GM23248 (cell line): Measurements from ENCODE around the gene ARFIP1. TPM values are rescaled to one million over a fixed set of nuclear protein-coding genes. Genes with fewer than 3 reads are reported as not detected.

Experiments used
- DNase-seq: peaks from one replicate; pipeline ENCODE4 v3.0.0-alpha.2; 2015
- H2AFZ ChIP-seq: fragments of 200-600 bp; sonication (generic); 2 replicates; pipeline ENCODE4 v1.6.1; 2016; ENCODE audit warnings: antibody characterized with exemption
- H3F3A ChIP-seq: fragments of 200-600 bp; sonication (generic); 2 replicates; pipeline ENCODE4 v1.6.1; 2016; ENCODE audit warnings: mild to moderate bottlenecking, antibody characterized with exemption, mixed run types; ENCODE audit not compliant: insufficient read depth
- H3K27ac ChIP-seq: fragments of 200-600 bp; sonication (generic); 2 replicates; pipeline ENCODE4 v1.5.1; 2016; ENCODE audit warnings: mild to moderate bottlenecking
- H3K27me3 ChIP-seq: fragments of 200-600 bp; sonication (generic); replicated peaks from 2 replicates; pipeline ENCODE4 v1.6.1; 2016; ENCODE audit warnings: mild to moderate bottlenecking; ENCODE audit not compliant: insufficient read depth
- H3K36me3 ChIP-seq: fragments of 200-600 bp; sonication (generic); 2 replicates; pipeline ENCODE4 v1.6.1; 2016; ENCODE audit warnings: low read depth, mild to moderate bottlenecking
- H3K4me1 ChIP-seq: fragments of 200-600 bp; sonication (generic); 2 replicates; pipeline ENCODE4 v1.6.1; 2016; ENCODE audit warnings: mild to moderate bottlenecking; ENCODE audit not compliant: insufficient read depth
- H3K4me2 ChIP-seq: fragments of 200-600 bp; sonication (generic); one replicate; pipeline ENCODE4 v1.6.1; 2016; ENCODE audit warnings: mild to moderate bottlenecking; ENCODE audit not compliant: unreplicated experiment
- H3K4me3 ChIP-seq: fragments of 200-600 bp; sonication (generic); 2 replicates; pipeline ENCODE4 v1.5.1; 2016; ENCODE audit warnings: mild to moderate bottlenecking
- H3K79me2 ChIP-seq: fragments of 200-600 bp; sonication (generic); 2 replicates; pipeline ENCODE4 v1.6.1; 2016; ENCODE audit warnings: mild to moderate bottlenecking; ENCODE audit not compliant: insufficient read depth
- H3K9ac ChIP-seq: fragments of 200-600 bp; sonication (generic); 2 replicates; pipeline ENCODE4 v1.6.1; 2016; ENCODE audit warnings: mild to moderate bottlenecking
- H3K9me2 ChIP-seq: fragments of 200-600 bp; sonication (generic); 2 replicates; pipeline ENCODE4 v1.6.1; 2016; ENCODE audit warnings: mixed run types, mild to moderate bottlenecking, moderate library complexity; ENCODE audit not compliant: insufficient read depth
- H3K9me3 ChIP-seq: fragments of 200-600 bp; sonication (generic); one replicate; pipeline ENCODE4 v1.6.1; 2017; ENCODE audit warnings: low read depth
- H4K20me1 ChIP-seq: fragments of 200-600 bp; sonication (generic); 2 replicates; pipeline ENCODE4 v1.6.0; 2016; ENCODE audit not compliant: insufficient read depth
- EZH2 ChIP-seq: fragments of 200-600 bp; sonication (generic); IDR thresholded peaks from 2 replicates; pipeline ENCODE4 v1.6.1; 2018; ENCODE audit warnings: antibody characterized with exemption, mild to moderate bottlenecking; ENCODE audit not compliant: insufficient read depth, poor library complexity, severe bottlenecking
- EZH2phosphoT487 ChIP-seq: fragments of 200-600 bp; sonication (generic); IDR thresholded peaks from 2 replicates; pipeline ENCODE4 v1.6.1; 2018; ENCODE audit warnings: antibody characterized with exemption, moderate library complexity, mild to moderate bottlenecking, low read depth; ENCODE audit not compliant: insufficient read depth
- WGBS, 2 experiments: methylation state at CpG; one replicate each; pipeline ENCODE4 v1.1.6; 2015 to 2017; ENCODE audit warnings: low lambda C conversion rate in 2 of 2, low coverage in 1 of 2; ENCODE audit errors: missing lambda C conversion rate in 2 of 2; 5-methylcytosine and 5-hydroxymethylcytosine counted together
- in situ Hi-C: fragments of 300-500 bp; cut with MboI; formaldehyde crosslinking; loops from 2 replicates; pipeline ENCODE4 v1.15.0; 2020
- polyA plus RNA-seq: library from polyadenylated mRNA; unstranded; fragments of >200 nt; fragmentation: Nextera tagmentation; extraction: Ambion mirVana; gene quantifications from 2 replicates; pipeline ENCODE4 v1.2.1, GENCODE V29; 2016
- total RNA-seq: library from RNA; depleted of rRNA; stranded (reverse); fragments of >200 nt; shearing (Covaris generic); gene quantifications from 2 replicates; pipeline ENCODE4 v1.2.3, GENCODE V29; 2014

Gene ARFIP1
- total and polyA plus RNA-seq, 2 experiments from 2014 or later, result 40.7 to 61.4 TPM

GRCh38 chr4:152773953-152774352 is 5.8 kb upstream of the ARFIP1 start:
- Histone ChIP-seq H3F3A (no peaks in the 10 kb centered on the region), H3K9me2 (no peaks in the 10 kb centered on the region), H3K4me1 (no peaks in the 10 kb centered on the region), H3K4me3 (no peak overlapping the region), H3K79me2 (no peaks in the 10 kb centered on the region), H3K4me2 (no peak overlapping the region), H3K27me3 (no peaks in the 10 kb centered on the region), H3K9me3 (no peaks in the 10 kb centered on the region), H3K36me3 (no peaks in the 10 kb centered on the region), H3K9ac (no peak overlapping the region), H2AFZ (no peak overlapping the region), H3K27ac (no peak overlapping the region), H4K20me1 (no peaks in the 10 kb centered on the region)
- TF ChIP-seq EZH2phosphoT487 (no peak), EZH2 (no peak)
- DNase-seq, result no peak
- in situ Hi-C loops, result no loop called here
- 36 to 41% methylated on average over 1 of the region's 1 CpG for WGBS, 2 experiments

DNA sequence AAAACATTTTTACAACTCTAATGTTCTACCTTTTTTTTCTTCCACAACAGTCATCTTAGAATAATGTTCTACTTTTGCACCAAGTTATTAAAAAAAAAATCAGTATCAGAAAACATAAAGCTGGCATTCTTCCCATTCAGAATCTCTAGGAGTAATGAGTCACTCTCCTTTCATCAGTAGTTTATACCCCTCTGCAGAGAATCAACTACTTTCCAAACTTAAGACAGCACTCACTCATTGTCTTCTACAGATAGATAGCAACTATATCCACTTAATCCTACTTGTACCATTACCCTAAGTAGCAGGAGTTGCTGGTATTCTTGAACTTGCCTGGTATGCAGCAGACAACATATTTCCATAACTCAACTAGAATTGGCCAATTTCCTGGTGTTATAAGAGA is 3.4 kb upstream of the ARFIP1 start:
- in situ Hi-C loops, result no loop called here
- H3K79me2 ChIP-seq, result peaks cover 10% of the 10 kb centered on the region
- DNase-seq, result no peak
- H3K36me3 ChIP-seq, result no peaks in the 10 kb centered on the region
- H3K4me3 ChIP-seq, result no peak overlapping the region
- no peaks in the 10 kb centered on the region for H3K27me3 ChIP-seq
- H3K9me3 ChIP-seq, result no peaks in the 10 kb centered on the region
- no peak overlapping the region for H3K27ac ChIP-seq
- no peak overlapping the region for H2AFZ ChIP-seq
- TF ChIP-seq EZH2 (no peak), EZH2phosphoT487 (no peak)
- H3K9ac ChIP-seq, result no peak overlapping the region
- H3K4me2 ChIP-seq, result no peak overlapping the region
- peaks cover 6% of the 10 kb centered on the region; the same call in 1 of the 2 replicates for H3K4me1 ChIP-seq
- H3F3A ChIP-seq, result peaks cover 10% of the 10 kb centered on the region; the same call in 1 of the 2 replicates
- no peaks in the 10 kb centered on the region for H3K9me2 ChIP-seq
- H4K20me1 ChIP-seq, result no peaks in the 10 kb centered on the region

- TF ChIP-seq EZH2, result no peak
- no peak for TF ChIP-seq EZH2phosphoT487
- Histone ChIP-seq H3K4me2 (no peak overlapping the region), H2AFZ (no peak overlapping the region), H4K20me1 (no peaks in the 10 kb centered on the region), H3F3A (peaks cover 14% of the 10 kb centered on the region), H3K9ac (no peak overlapping the region), H3K9me2 (no peaks in the 10 kb centered on the region), H3K79me2 (peaks cover 21% of the 10 kb centered on the region), H3K4me3 (no peak overlapping the region), H3K27ac (no peak overlapping the region), H3K36me3 (no peaks in the 10 kb centered on the region), H3K9me3 (no peaks in the 10 kb centered on the region), H3K27me3 (no peaks in the 10 kb centered on the region), H3K4me1 (peaks cover 17% of the 10 kb centered on the region)
- DNase-seq, result no peak
- 100% methylated on average over 1 of the region's 1 CpG for WGBS, 2 experiments
- in situ Hi-C loops, result no loop called here
Observed at GRCh38 chr4:152777488-152777887, 2.3 kb upstream of the ARFIP1 start.

DNA sequence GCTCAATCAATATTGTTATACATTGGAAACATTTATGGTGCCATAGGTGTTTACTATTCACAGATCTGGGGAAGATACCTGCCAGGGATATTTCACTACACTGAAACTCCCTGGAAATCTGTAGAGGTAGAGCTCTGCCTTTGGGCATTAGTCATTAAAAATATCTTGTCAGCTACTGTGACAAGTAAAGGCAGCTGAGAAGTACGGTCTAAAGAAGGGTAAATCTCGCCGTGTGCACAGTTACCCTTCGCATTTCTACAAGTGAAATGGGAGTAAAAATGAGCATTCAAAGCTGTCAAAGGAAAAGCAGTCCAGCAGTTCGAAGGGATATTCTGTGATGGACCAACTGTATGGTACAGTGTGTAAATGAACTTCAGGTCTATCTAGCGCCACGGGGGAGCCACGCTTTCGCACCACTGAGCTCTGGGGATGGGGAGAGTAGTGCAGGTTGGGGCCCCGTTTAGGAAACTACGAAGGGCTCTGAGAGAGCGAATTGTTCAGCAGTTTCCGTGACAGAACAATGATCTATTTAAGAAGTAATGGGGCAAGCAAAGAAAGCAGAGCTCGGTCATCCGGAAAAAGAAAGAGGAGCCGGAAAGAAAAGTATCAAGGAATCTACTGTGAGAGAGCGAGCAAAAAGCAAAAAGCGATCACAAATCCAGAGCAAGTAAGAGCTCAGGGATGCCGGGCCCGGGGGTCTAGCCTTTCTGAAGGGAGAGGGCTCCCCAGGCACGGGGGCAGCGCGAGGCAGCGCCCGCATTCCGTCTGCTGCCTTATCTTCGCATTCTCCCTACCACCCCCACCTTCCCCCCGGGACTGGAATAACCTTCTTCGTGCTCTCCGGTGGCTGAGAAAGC is 870 bp upstream of the ARFIP1 start:
- Histone ChIP-seq H3K4me1 (peaks cover 21% of the 10 kb centered on the region), H3K4me3 (peak overlapping the region; percentile 91), H3K9me2 (no peaks in the 10 kb centered on the region), H3K27me3 (no peaks in the 10 kb centered on the region), H4K20me1 (no peaks in the 10 kb centered on the region), H3K79me2 (peaks cover 35% of the 10 kb centered on the region), H3K9me3 (no peaks in the 10 kb centered on the region), H3K9ac (peak overlapping the region; percentile 92), H2AFZ (peak overlapping the region; percentile 99), H3K36me3 (no peaks in the 10 kb centered on the region), H3K27ac (peak overlapping the region; percentile 92), H3K4me2 (peak overlapping the region; percentile 84), H3F3A (peaks cover 14% of the 10 kb centered on the region)
- DNase-seq, result peak; percentile 55
- TF ChIP-seq EZH2 (no peak), EZH2phosphoT487 (no peak)
- 3 to 5% methylated on average over 30 of the region's 30 CpGs for WGBS, 2 experiments
- in situ Hi-C loops, result no loop called here
